HCT116 (cell line): ENCODE results near the gene CACNA2D3. TPM values are rescaled to one million over a fixed set of nuclear protein-coding genes. Genes with fewer than 3 reads are reported as not detected.

Source experiments
- ATAC-seq: fragments of 200-7000 bp; cut with Tn5 transposase; 2 replicates; pipeline ENCODE4 v1.9.1; 2020; ENCODE audit warnings: mild to moderate bottlenecking, moderate library complexity
- BruUV-seq: library from RNA; stranded (reverse); fragments of 400-500 nt; replicated peaks from 2 replicates; lab custom pipeline; 2021; lab: Mats Ljungman, UMichigan
- CTCF ChIA-PET: fragments of 300-600 bp; sonication (Branson Sonifier 250); formaldehyde crosslinking; loops from one replicate; lab custom pipeline; 2021; ENCODE audit warnings: antibody characterized with exemption; lab: Charles Lee
- POLR2A ChIA-PET: fragments of 300-600, 350-600 bp; sonication (Branson Sonifier 250); formaldehyde crosslinking; loops from one replicate; lab custom pipeline; 2021; ENCODE audit warnings: antibody characterized with exemption; lab: Charles Lee
- RAD21 ChIA-PET, 2 experiments: fragments of 300-600 bp; sonication (Branson Sonifier 250); formaldehyde crosslinking; loops; one replicate each; lab custom pipeline; 2023; ENCODE audit warnings: low total read pairs in 2 of 2; ENCODE audit not compliant: uncharacterized antibody in 2 of 2, unreplicated experiment in 2 of 2, low non-redundant PET in 1 of 2; lab: Charles Lee
- DNase-seq: peaks from one replicate; pipeline ENCODE4 v3.0.0-alpha.2; 2010; ENCODE audit warnings: low read depth, low spot score
- H2AFZ ChIP-seq: fragments of 200-600 bp; shearing (Covaris generic), sonication (generic); 2 replicates; pipeline ENCODE4 v1.6.1; 2017; ENCODE audit warnings: low read depth, mixed run types, mixed read lengths, antibody characterized with exemption, low read length; ENCODE audit not compliant: poor library complexity, severe bottlenecking
- H3K27ac ChIP-seq: 2 replicates; pipeline ENCODE4 v1.5.1; 2012; ENCODE audit warnings: low read depth, low read length
- H3K27me3 ChIP-seq: fragments of 200-600 bp; sonication (generic); 2 replicates; pipeline ENCODE4 v1.6.1; 2016; ENCODE audit warnings: mixed run types, low read length, mixed read lengths; ENCODE audit not compliant: insufficient read depth
- H3K36me3 ChIP-seq, 2 experiments: fragments of 200-500 bp in 1 of 2; fragments of 200-600 bp in 1 of 2; sonication (Bioruptor generic) in 1 of 2; sonication (generic) in 1 of 2; 2 replicates each; pipeline versions ENCODE4 v1.5.1 to v1.6.1; 2014 to 2016; ENCODE audit warnings: low read length in 2 of 2, inconsistent platforms in 1 of 2, mixed read lengths in 1 of 2, mixed run types in 1 of 2; ENCODE audit not compliant: insufficient read depth in 2 of 2, control insufficient read depth in 1 of 2
- H3K4me1 ChIP-seq, 2 experiments: fragments of 200-600 bp in 1 of 2; sonication (generic) in 1 of 2; 2 replicates each; pipeline versions ENCODE4 v1.5.1 to v1.6.1; 2012 to 2017; ENCODE audit warnings: low read length in 2 of 2, inconsistent platforms in 1 of 2, mild to moderate bottlenecking in 1 of 2, mixed read lengths in 1 of 2, mixed run types in 1 of 2, moderate library complexity in 1 of 2; ENCODE audit not compliant: insufficient read depth in 2 of 2, control insufficient read depth in 1 of 2
- H3K4me2 ChIP-seq: fragments of 200-600 bp; sonication (generic); 2 replicates; pipeline ENCODE4 v1.6.1; 2017; ENCODE audit warnings: mixed run types, low read length, mixed read lengths
- H3K4me3 ChIP-seq, 2 experiments: fragments of 200-600 bp in 1 of 2; sonication (generic) in 1 of 2; replicated peaks in 1 of 2; 2 replicates each; pipeline ENCODE4 v1.5.1; 2011 to 2016; ENCODE audit warnings: low read length in 2 of 2, control low read depth in 1 of 2, low read depth in 1 of 2, mild to moderate bottlenecking in 1 of 2, mixed read lengths in 1 of 2, mixed run types in 1 of 2
- H3K79me2 ChIP-seq: fragments of 200-600 bp; sonication (generic); 2 replicates; pipeline ENCODE4 v1.6.1; 2017; ENCODE audit warnings: mild to moderate bottlenecking, mixed run types, low read length, moderate library complexity, mixed read lengths; ENCODE audit not compliant: insufficient read depth
- H3K9ac ChIP-seq: fragments of 200-600 bp; sonication (generic); 2 replicates; pipeline ENCODE4 v1.6.1; 2016; ENCODE audit warnings: low read length, mixed read lengths
- H3K9me2 ChIP-seq: fragments of 200-600 bp; sonication (generic), shearing (Covaris generic); 2 replicates; pipeline ENCODE4 v1.6.1; 2017; ENCODE audit warnings: mixed run types, mild to moderate bottlenecking, moderate library complexity; ENCODE audit not compliant: insufficient read depth
- H3K9me3 ChIP-seq, 2 experiments: fragments of 200-500 bp in 1 of 2; fragments of 200-600 bp in 1 of 2; sonication (Bioruptor generic) in 1 of 2; sonication (generic) in 1 of 2; 2 replicates each; pipeline ENCODE4 v1.6.1; 2014 to 2017; ENCODE audit warnings: low read length in 2 of 2, mixed read lengths in 2 of 2, inconsistent platforms in 1 of 2, low read depth in 1 of 2, mild to moderate bottlenecking in 1 of 2, mixed run types in 1 of 2, moderate library complexity in 1 of 2; ENCODE audit not compliant: control insufficient read depth in 1 of 2, insufficient read depth in 1 of 2
- H4K20me1 ChIP-seq: fragments of 200-600 bp; sonication (generic), shearing (Covaris generic); 2 replicates; pipeline ENCODE4 v1.6.1; 2017; ENCODE audit warnings: mixed run types, mild to moderate bottlenecking, moderate library complexity; ENCODE audit not compliant: insufficient read depth
- ATF3 ChIP-seq: IDR thresholded peaks from 2 replicates; pipeline ENCODE4 v1.6.1; 2012
- EGR1 ChIP-seq: IDR thresholded peaks from 2 replicates; pipeline ENCODE4 v1.6.1; 2012; ENCODE audit warnings: low read depth
- ELF1 ChIP-seq: IDR thresholded peaks from 2 replicates; pipeline ENCODE4 v1.6.1; 2012; ENCODE audit warnings: low read depth, borderline replicate concordance
- EZH2 ChIP-seq: fragments of 200-600 bp; sonication (generic); IDR thresholded peaks from 2 replicates; pipeline ENCODE4 v1.6.1; 2017; ENCODE audit warnings: antibody characterized with exemption, mixed run types
- FOSL1 ChIP-seq: IDR thresholded peaks from 2 replicates; pipeline ENCODE4 v1.6.1; 2012; ENCODE audit warnings: low read depth
- JUND ChIP-seq: IDR thresholded peaks from 2 replicates; pipeline ENCODE4 v1.6.1; 2012
- POLR2AphosphoS5 ChIP-seq: IDR thresholded peaks from 2 replicates; pipeline ENCODE4 v1.6.1; 2011; ENCODE audit warnings: mild to moderate bottlenecking, low read depth, low read length, moderate library complexity
- RAD21 ChIP-seq: IDR thresholded peaks from 2 replicates; pipeline ENCODE4 v1.6.1; 2012; ENCODE audit warnings: low read depth, mild to moderate bottlenecking
- SIN3A ChIP-seq: IDR thresholded peaks from 2 replicates; pipeline ENCODE4 v1.6.1; 2012; ENCODE audit warnings: low read depth
- SP1 ChIP-seq: IDR thresholded peaks from 2 replicates; pipeline ENCODE4 v1.6.1; 2012; ENCODE audit warnings: low read depth
- SRF ChIP-seq: IDR thresholded peaks from 2 replicates; pipeline ENCODE4 v1.6.1; 2012; ENCODE audit warnings: low read depth
- TCF7L2 ChIP-seq: IDR thresholded peaks from 2 replicates; pipeline ENCODE4 v1.7.0; 2011; ENCODE audit warnings: borderline replicate concordance, inconsistent platforms; ENCODE audit not compliant: insufficient read depth, insufficient read length; ENCODE audit errors: extremely low read depth
- YY1 ChIP-seq: IDR thresholded peaks from 2 replicates; pipeline ENCODE4 v1.6.1; 2011; ENCODE audit warnings: low read length, low read depth, moderate library complexity, mild to moderate bottlenecking; ENCODE audit not compliant: insufficient replicate concordance; ENCODE audit errors: extremely low read depth
- ZFX ChIP-seq: fragments of 450-650 bp; IDR thresholded peaks from 2 replicates; pipeline ENCODE4 v1.6.1; 2017
- ZNF274 ChIP-seq: fragments of 200-500 bp; sonication (Bioruptor generic); IDR thresholded peaks from 2 replicates; pipeline ENCODE4 v1.6.1; 2014; ENCODE audit warnings: mild to moderate bottlenecking, low read depth, low read length, inconsistent platforms
- intact Hi-C: fragments of 100-400 bp; cut with micrococcal nuclease; formaldehyde crosslinking; loops from 2 replicates; pipeline ENCODE4 v1.10.0; 2022
- total RNA-seq: library from RNA; stranded (reverse); gene quantifications from one replicate; pipeline ENCODE4 v1.2.1, GENCODE V29; 2021; ENCODE audit not compliant: unreplicated experiment

Gene CACNA2D3
- total RNA-seq, 1 experiment from 2014 or later, result 0.20 TPM

DNA sequence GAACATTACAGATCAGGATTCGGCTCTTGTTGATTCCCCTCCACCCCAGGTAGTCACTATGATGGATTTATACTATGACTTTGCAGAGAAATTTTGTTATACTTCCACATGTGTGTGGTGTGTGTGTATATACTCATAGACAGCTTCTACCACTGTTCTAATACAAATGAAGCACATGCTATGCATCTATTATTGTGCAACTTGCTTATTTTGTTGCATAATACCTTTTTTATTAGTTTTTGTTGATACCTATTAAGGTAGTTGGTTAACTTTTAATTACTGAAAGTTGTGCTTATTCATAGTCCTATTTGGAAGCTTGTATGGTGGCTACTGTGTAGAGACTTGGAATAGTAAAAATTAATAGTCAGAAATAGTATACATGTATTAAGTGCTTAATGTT is 140.6 kb downstream of the CACNA2D3 start:
- no peaks in the 10 kb centered on the region for H3K4me1 ChIP-seq
- TF ChIP-seq POLR2AphosphoS5 (no peak), YY1 (no peak), EZH2 (no peak), JUND (no peak), ZNF274 (no peak), EGR1 (no peak), SP1 (no peak), TCF7L2 (no peak), ZFX (no peak), FOSL1 (no peak), ELF1 (no peak), SRF (no peak), RAD21 (no peak), ATF3 (no peak), SIN3A (no peak)
- TF ChIP-seq, all 23 proteins: peak for 0
- Histone ChIP-seq H3K4me3 (no peak overlapping the region), H3K9ac (no peak overlapping the region), H3K27ac (no peak overlapping the region), H3K4me2 (no peak overlapping the region), H3K9me3 (no peaks in the 10 kb centered on the region), H3K9me2 (no peaks in the 10 kb centered on the region), H3K79me2 (no peaks in the 10 kb centered on the region), H2AFZ (no peak overlapping the region), H3K36me3 (no peaks in the 10 kb centered on the region), H3K27me3 (peaks cover 48% of the 10 kb centered on the region; the same call in 1 of the 2 replicates), H4K20me1 (no peaks in the 10 kb centered on the region)
- intact Hi-C loops, result no loop called here
- CTCF ChIA-PET, result no interaction called here
- BruUV-seq, result no TSS peak
- DNase-seq (no peak), ATAC-seq (no peak)
- POLR2A ChIA-PET, result no interaction called here
- RAD21 ChIA-PET, result no interaction called here
